ENCODE results near the gene RAPGEF1. TPM values are rescaled to one million over a fixed set of nuclear protein-coding genes. Genes with fewer than 3 reads are reported as not detected.
A peak's percentile ranks its signal among the peaks of the same experiment; 100 is the strongest.

The RAPGEF1 gene
- total RNA-seq, 1 donor from 2014 or later: 76.8 TPM

DNA sequence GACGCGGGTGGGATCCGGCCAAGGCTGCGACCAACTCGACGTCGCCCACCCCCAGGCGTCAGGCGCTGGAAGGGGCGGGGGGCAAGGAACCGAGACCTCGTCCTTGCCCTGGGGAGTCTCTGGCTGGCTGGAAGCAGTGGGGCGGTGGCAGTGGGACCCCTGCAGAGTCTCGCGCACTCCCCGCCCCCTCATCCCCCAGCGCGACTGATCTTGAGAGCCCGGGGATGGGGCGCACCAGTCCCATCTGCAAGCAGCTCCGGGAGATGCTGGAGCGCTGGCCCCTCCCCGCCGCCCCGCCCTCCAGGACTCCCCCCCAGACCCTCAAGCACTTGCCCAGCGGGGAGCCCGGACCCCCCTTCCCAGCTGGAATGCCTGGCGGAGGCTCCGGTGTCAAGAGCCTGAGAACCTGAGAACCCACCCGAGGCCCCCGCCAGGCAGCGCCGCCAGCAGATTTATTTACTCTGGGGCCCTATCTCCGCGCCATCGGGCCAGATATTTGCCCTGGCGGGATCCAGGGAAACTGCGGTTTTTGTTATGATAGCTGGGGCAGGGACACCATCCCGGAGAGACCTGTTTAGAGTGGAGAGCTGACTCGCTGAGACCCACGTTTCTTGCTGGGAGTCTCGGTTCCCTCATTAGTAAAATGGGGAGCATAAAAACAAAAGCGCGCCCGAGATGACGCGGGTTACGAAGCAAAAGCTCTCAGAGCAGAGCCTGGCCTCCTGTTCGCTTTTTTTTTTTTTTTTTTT is 193.4 kb downstream of the RAPGEF1 start:
- peaks cover 15% of the 10 kb centered on the region for H3K36me3 Mint-ChIP-seq (ENCODE audit: low read depth, unreplicated experiment)
- Histone ChIP-seq H3K27me3 (ENCODE audit: insufficient read depth, low read length) (peaks cover 25% of the 10 kb centered on the region), H4K20me1 (ENCODE audit: insufficient read depth, low read length) (no peaks in the 10 kb centered on the region), H3K27ac (ENCODE audit: low read depth, low read length) (no peak overlapping the region), H3K4me3 (ENCODE audit: insufficient read depth, low read depth, low read length) (peak overlapping the region; percentile 33), H3K9ac (ENCODE audit: low read length) (no peak overlapping the region), H3K79me2 (ENCODE audit: insufficient read depth, low read length) (no peaks in the 10 kb centered on the region), H2AFZ (ENCODE audit: low read depth, low read length) (no peak overlapping the region), H3K36me3 (ENCODE audit: insufficient read depth, low read length) (no peaks in the 10 kb centered on the region), H3K4me2 (ENCODE audit: low read length) (peak overlapping the region; percentile 79), H3K9me3 (ENCODE audit: insufficient read depth, low read depth, low read length) (peaks cover 16% of the 10 kb centered on the region), H3K4me1 (ENCODE audit: insufficient read depth, low read length) (peaks cover 3% of the 10 kb centered on the region)
- peaks cover 56% of the 10 kb centered on the region for H3K9me3 Mint-ChIP-seq (ENCODE audit: unreplicated experiment)
- H3K4me1 Mint-ChIP-seq (ENCODE audit: low read depth, unreplicated experiment): no peaks in the 10 kb centered on the region
- no peak overlapping the region for H3K4me3 Mint-ChIP-seq (ENCODE audit: unreplicated experiment)
- DNase-seq (ENCODE audit: low read depth) (no peak), FAIRE-seq (no peak)
- H3K27me3 Mint-ChIP-seq (ENCODE audit: low read depth, unreplicated experiment): peaks cover 55% of the 10 kb centered on the region
- no peak overlapping the region for H3K27ac Mint-ChIP-seq (ENCODE audit: unreplicated experiment)
- TF ChIP-seq EZH2 (IDR thresholded peaks at IDR 0.05; ENCODE audit: insufficient read depth, low read length) (no peak), CTCF (IDR thresholded peaks at IDR 0.05; ENCODE audit: insufficient read depth, low read depth, low read length) (no peak)

DNA sequence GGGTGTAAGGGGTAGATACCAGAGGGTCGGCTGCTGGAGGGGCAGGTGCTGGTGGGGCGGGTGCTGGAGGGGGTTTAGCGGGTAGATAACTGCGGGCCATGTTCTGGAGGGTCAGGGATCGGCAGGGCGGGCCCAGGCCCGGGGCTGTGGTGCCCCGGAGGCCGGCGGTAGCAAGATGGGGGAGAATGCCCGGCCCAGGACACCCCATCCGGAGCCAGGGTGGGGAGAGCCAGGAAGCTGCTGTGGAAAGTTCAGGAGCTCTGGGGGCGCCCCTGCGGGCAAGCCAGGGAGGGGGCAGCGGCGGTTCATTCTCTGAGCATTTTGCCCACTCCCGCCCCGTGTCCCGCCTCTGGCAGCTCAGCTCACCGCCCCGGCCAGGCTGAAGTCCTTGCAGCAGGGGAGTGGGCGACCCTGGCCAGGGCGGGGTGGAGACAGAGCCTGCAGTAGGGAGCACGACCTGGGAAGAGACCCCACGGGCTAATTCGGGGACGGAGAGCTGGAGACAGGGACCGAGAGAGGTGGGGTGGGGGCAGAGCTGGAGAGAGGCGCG is 194.0 kb downstream of the RAPGEF1 start:
- no peaks in the 10 kb centered on the region for H4K20me1 ChIP-seq (ENCODE audit: insufficient read depth, low read length)
- DNase-seq (ENCODE audit: low read depth) (no peak), FAIRE-seq (no peak)
- no peaks in the 10 kb centered on the region for H3K36me3 ChIP-seq (ENCODE audit: insufficient read depth, low read length)
- no peak for TF ChIP-seq CTCF (IDR thresholded peaks at IDR 0.05; ENCODE audit: insufficient read depth, low read depth, low read length)
- peak; percentile 97 for TF ChIP-seq EZH2 (IDR thresholded peaks at IDR 0.05; ENCODE audit: insufficient read depth, low read length)
- Mint-ChIP-seq H3K4me1 (ENCODE audit: low read depth, unreplicated experiment) (no peaks in the 10 kb centered on the region), H3K27me3 (ENCODE audit: low read depth, unreplicated experiment) (peaks cover 52% of the 10 kb centered on the region), H3K36me3 (ENCODE audit: low read depth, unreplicated experiment) (peaks cover 13% of the 10 kb centered on the region), H3K4me3 (ENCODE audit: unreplicated experiment) (no peak overlapping the region), H3K9me3 (ENCODE audit: unreplicated experiment) (peaks cover 56% of the 10 kb centered on the region), H3K27ac (ENCODE audit: unreplicated experiment) (no peak overlapping the region)
- H2AFZ ChIP-seq (ENCODE audit: low read depth, low read length): no peak overlapping the region
- H3K4me1 ChIP-seq (ENCODE audit: insufficient read depth, low read length): peaks cover 3% of the 10 kb centered on the region
- no peak overlapping the region for H3K27ac ChIP-seq (ENCODE audit: low read depth, low read length)
- peaks cover 25% of the 10 kb centered on the region for H3K27me3 ChIP-seq (ENCODE audit: insufficient read depth, low read length)
- H3K79me2 ChIP-seq (ENCODE audit: insufficient read depth, low read length): no peaks in the 10 kb centered on the region
- H3K4me2 ChIP-seq (ENCODE audit: low read length): peak overlapping the region; percentile 79
- H3K9ac ChIP-seq (ENCODE audit: low read length): no peak overlapping the region
- H3K9me3 ChIP-seq (ENCODE audit: insufficient read depth, low read depth, low read length): peaks cover 16% of the 10 kb centered on the region
- H3K4me3 ChIP-seq (ENCODE audit: insufficient read depth, low read depth, low read length): no peak overlapping the region

All from astrocyte (in vitro differentiated cells and primary cell).